Measurements from ENCODE around the gene JOSD2.

- TF ChIP-seq ETV6 (IDR thresholded peaks at IDR 0.05; ENCODE audit: borderline replicate concordance in 1 of 2, low read depth in 2 of 2, low read length in 1 of 2) (no peak), ETV6 (CRISPR knock-in tag; IDR thresholded peaks at IDR 0.05; ENCODE audit: borderline replicate concordance) (no peak), HDGF (IDR thresholded peaks at IDR 0.05) (no peak), DMBX1 (CRISPR knock-in tag; IDR thresholded peaks at IDR 0.05; ENCODE audit: borderline replicate concordance) (no peak)
These were observed 25.6 kb downstream of the JOSD2 start for GRCh38 chr19:50485284-50485955.
